Activated B cell treated with CpG ODN at 0.5 μM for 24 hours (primary cell): ENCODE measurements around the gene CNN2. TPM values are rescaled to one million over a fixed set of nuclear protein-coding genes. Genes with fewer than 3 reads are reported as not detected.
"Not testable (repeated sequence)": the region's sequence is repeated elsewhere in the genome, so short reads cannot be mapped to it uniquely, and the experiment has no call there.

Experiments used
- ATAC-seq: fragments of 200-7000 bp; cut with Tn5 transposase; one replicate; pipeline ENCODE4 v1.10.0; 2021; ENCODE audit warnings: low read depth, mild to moderate bottlenecking, moderate library complexity
- CTCF ChIA-PET: fragments of 350-600 bp; sonication (Branson Sonifier 250); formaldehyde crosslinking; loops from one replicate; lab custom pipeline; 2021; ENCODE audit warnings: antibody characterized with exemption; lab: Charles Lee
- POLR2A ChIA-PET: fragments of 350-600 bp; sonication (Branson Sonifier 250); formaldehyde crosslinking; loops from one replicate; lab custom pipeline; 2021; ENCODE audit warnings: antibody characterized with exemption; lab: Charles Lee
- DNase-seq: peaks from one replicate; pipeline ENCODE4 v3.0.0; 2022
- H3K27ac Mint-ChIP-seq: one replicate; pipeline ENCODE4 v1.8.0; 2020; ENCODE audit warnings: mixed read lengths
- H3K27me3 Mint-ChIP-seq: one replicate; pipeline ENCODE4 v1.8.0; 2021; ENCODE audit warnings: mixed read lengths
- H3K36me3 Mint-ChIP-seq: one replicate; pipeline ENCODE4 v1.8.0; 2021; ENCODE audit warnings: low read depth, mixed read lengths
- H3K4me1 Mint-ChIP-seq: one replicate; pipeline ENCODE4 v1.8.0; 2021; ENCODE audit warnings: mixed read lengths
- H3K4me3 Mint-ChIP-seq: one replicate; pipeline ENCODE4 v1.8.0; 2020; ENCODE audit warnings: mild to moderate bottlenecking, mixed read lengths
- H3K9me3 Mint-ChIP-seq: one replicate; pipeline ENCODE4 v1.8.0; 2020; ENCODE audit warnings: mixed read lengths
- intact Hi-C: fragments of 100-400 bp; cut with micrococcal nuclease; formaldehyde crosslinking; loops from one replicate; pipeline ENCODE4 v1.15.1; 2024
- total RNA-seq: library from RNA; stranded (reverse); gene quantifications from 2 replicates; pipeline ENCODE4 v1.2.3, GENCODE V29; 2022
- TF ChIP-seq, protein P1 (sequence below): fragments of 200-600 bp; IDR thresholded peaks from one replicate; pipeline ENCODE4 v1.8.0; 2022; ENCODE audit warnings: antibody characterized with exemption, mild to moderate bottlenecking

Gene CNN2
- total RNA-seq, 1 donor from 2014 or later, result 352 TPM

DNA sequence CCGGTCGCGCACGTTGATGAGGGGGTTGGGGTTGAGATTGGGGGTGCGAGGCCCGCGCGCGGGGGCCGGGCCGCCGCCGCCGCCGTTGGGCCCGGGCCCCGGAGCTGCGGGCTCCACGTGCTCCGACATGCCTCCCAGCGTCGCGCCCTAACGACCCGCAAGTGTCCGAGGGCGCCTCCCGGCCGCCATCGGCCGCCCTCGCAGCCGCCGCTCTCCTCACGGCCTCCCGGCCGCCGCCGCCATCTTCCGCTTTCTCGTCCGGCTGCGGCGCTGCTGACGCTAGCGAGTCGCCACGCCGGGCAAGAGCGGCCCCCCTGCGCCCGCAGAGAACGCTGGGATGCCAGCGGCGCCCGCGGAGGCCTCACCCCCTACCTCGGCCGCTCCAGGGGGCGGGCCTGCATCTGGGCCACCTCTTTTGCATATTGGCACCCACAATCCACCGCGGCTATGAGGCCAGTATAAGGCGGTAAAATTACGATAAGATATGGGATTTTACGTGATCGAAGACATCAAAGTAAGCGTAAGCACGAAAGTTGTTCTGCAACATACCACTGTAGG is 5.5 kb upstream of the CNN2 start, which contains the start of gene TMEM259:
Gene TMEM259, minus strand, starts transcription at position 256 of the 558 bp plus-strand sequence. Its CDS starts 127 bp downstream, at position 129.
- Mint-ChIP-seq H3K4me1 (peaks cover 53% of the 10 kb centered on the region), H3K4me3 (peak within 1 kb of the TSS; percentile 87), H3K27ac (peak within 1 kb of the TSS; percentile 99), H3K9me3 (no peaks in the 10 kb centered on the region), H3K27me3 (no peaks in the 10 kb centered on the region), H3K36me3 (peaks cover 15% of the 10 kb centered on the region)
- TF ChIP-seq, protein P1, sequence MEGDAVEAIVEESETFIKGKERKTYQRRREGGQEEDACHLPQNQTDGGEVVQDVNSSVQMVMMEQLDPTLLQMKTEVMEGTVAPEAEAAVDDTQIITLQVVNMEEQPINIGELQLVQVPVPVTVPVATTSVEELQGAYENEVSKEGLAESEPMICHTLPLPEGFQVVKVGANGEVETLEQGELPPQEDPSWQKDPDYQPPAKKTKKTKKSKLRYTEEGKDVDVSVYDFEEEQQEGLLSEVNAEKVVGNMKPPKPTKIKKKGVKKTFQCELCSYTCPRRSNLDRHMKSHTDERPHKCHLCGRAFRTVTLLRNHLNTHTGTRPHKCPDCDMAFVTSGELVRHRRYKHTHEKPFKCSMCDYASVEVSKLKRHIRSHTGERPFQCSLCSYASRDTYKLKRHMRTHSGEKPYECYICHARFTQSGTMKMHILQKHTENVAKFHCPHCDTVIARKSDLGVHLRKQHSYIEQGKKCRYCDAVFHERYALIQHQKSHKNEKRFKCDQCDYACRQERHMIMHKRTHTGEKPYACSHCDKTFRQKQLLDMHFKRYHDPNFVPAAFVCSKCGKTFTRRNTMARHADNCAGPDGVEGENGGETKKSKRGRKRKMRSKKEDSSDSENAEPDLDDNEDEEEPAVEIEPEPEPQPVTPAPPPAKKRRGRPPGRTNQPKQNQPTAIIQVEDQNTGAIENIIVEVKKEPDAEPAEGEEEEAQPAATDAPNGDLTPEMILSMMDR, result no peak
- intact Hi-C loops, result loop anchor here (1.0 to 2.0 kb wide), 9 partner anchors 20 to 220 kb away; partner anchors contain the start of genes ATP5F1D, GPX4, GRIN3B and STK11
- peak; percentile 95 for DNase-seq
- CTCF ChIA-PET, result interaction anchor here (0.9 to 1.2 kb wide), 3 partner anchors 19 to 224 kb away, joined by 3 to 5 read pairs (median 3); partner anchors contain the start of gene ABCA7
- peak; percentile 87 for ATAC-seq
- POLR2A ChIA-PET, result interaction anchor here (0.5 to 13.8 kb wide), 21 partner anchors 9 to 254 kb away, joined by 3 to 365 read pairs (median 5); partner anchors contain the start of genes ABCA7, ARHGAP45, ATP5F1D and CIRBP

DNA sequence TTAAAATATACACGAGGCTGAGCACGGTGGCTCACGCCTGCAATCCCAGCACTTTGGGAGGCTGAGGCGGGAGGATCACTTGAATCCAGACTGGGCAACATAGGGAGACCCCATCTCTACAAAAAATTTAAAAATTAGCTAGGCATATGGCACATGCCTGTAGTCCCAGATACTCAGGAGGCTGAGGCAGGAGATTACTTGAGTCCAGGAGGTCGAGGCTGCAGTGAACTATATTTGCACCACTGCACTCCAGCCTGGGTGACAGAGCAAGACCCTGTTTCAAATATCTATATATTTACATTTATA is 2.6 kb upstream of the CNN2 start:
- H3K27ac Mint-ChIP-seq, H3K4me3 Mint-ChIP-seq, H3K27me3 Mint-ChIP-seq, DNase-seq, CTCF ChIA-PET, intact Hi-C loops, ATAC-seq, H3K9me3 Mint-ChIP-seq: not testable (repeated sequence)
- Mint-ChIP-seq H3K4me1 (peaks cover 33% of the 10 kb centered on the region), H3K36me3 (peaks cover 18% of the 10 kb centered on the region)
- POLR2A ChIA-PET, result interaction anchor here (0.9 to 13.8 kb wide), 3 partner anchors 16 to 245 kb away, joined by 3 to 365 read pairs (median 3); partner anchors contain the start of genes ABCA7, CIRBP and GPX4

DNA sequence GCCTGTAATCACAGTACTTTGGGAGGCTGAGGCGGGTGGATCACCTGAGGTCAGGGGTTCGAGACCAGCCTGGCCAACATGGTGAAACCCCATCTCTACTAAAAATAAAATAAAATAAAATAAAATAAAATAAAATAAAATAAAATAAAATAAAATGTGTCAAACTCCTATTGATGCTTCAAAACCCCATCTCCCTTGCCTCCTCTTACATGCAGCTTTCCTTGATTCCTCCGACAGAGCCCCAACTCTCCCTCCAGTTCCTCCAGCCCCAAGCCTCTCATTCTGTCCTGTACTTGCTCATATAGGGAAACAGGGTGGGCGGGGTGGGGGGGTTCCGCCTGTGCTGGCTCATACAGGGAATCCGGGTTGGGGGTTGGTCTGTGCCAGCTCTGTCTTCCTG is 1.3 kb upstream of the CNN2 start:
- not testable (repeated sequence) for ATAC-seq

GRCh38 chr19:1026783-1027649 is 608 bp downstream of the CNN2 start:
- peaks cover 25% of the 10 kb centered on the region for H3K4me1 Mint-ChIP-seq
- peak overlapping the region; percentile 95 for H3K4me3 Mint-ChIP-seq
- H3K27me3 Mint-ChIP-seq, result no peaks in the 10 kb centered on the region
- H3K36me3 Mint-ChIP-seq, result peaks cover 24% of the 10 kb centered on the region
- H3K9me3 Mint-ChIP-seq, result no peaks in the 10 kb centered on the region
- TF ChIP-seq, protein P1, result no peak
- CTCF ChIA-PET, result interaction anchor here (1.1 to 3.6 kb wide), 5 partner anchors 12 to 217 kb away, joined by 4 to 15 read pairs (median 6); partner anchors contain the start of genes ABCA7 and ARHGAP45
- intact Hi-C loops, result loop anchor here (1.0 kb wide), 2 partner anchors 14 to 76 kb away; partner anchors contain the start of gene GPX4
- peak; percentile 17 for ATAC-seq
- H3K27ac Mint-ChIP-seq, result peak overlapping the region; percentile 91
- POLR2A ChIA-PET, result interaction anchor here (0.5 to 13.8 kb wide), 29 partner anchors 8 to 625 kb away, joined by 3 to 365 read pairs (median 4); partner anchors contain the start of genes ABCA7, ARHGAP45, CIRBP and POLR2E
- DNase-seq, result peak; percentile 43

More for the DNA sequence above, 1.3 kb upstream of the CNN2 start:
- H3K4me3 Mint-ChIP-seq, intact Hi-C loops, H3K27ac Mint-ChIP-seq, DNase-seq, H3K9me3 Mint-ChIP-seq, H3K27me3 Mint-ChIP-seq: not testable (repeated sequence)
- peaks cover 19% of the 10 kb centered on the region for H3K36me3 Mint-ChIP-seq
- ChIA-PET POLR2A (interaction anchor here (0.6 to 13.8 kb wide), 6 partner anchors 15 to 218 kb away, joined by 4 to 365 read pairs (median 29); partner anchors contain the start of genes ABCA7 and ARHGAP45), CTCF (interaction anchor here (1.1 to 3.6 kb wide), 2 partner anchors 24 to 40 kb away, joined by 3 to 13 read pairs; no protein-coding TSS in a partner anchor)
- peaks cover 27% of the 10 kb centered on the region for H3K4me1 Mint-ChIP-seq

DNA sequence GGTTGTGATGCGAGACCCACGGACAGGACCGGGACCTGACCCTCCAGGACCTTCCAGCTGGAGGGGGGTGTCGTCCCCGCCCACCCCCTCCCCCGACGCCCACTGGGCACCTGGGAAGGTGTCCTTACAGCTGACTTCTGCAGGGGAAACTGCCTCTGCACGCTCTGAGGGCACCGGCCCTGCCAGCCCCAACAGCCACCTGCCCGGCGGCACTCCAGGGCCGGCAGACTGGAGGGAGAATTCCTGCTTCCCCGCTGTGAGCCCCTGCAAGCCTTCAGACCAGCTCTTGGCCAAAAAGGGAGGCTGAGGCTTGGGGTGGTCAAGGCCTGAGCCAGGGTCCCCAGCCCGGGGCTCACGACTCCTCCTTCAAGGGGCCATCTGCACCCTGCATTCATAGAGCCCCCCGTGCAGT is 1.2 kb downstream of the CNN2 start:
- Mint-ChIP-seq H3K4me1 (peaks cover 25% of the 10 kb centered on the region), H3K27ac (peak overlapping the region; percentile 91), H3K9me3 (no peaks in the 10 kb centered on the region), H3K27me3 (no peaks in the 10 kb centered on the region), H3K36me3 (peaks cover 30% of the 10 kb centered on the region), H3K4me3 (peak overlapping the region; percentile 95)
- ChIA-PET POLR2A (interaction anchor here (0.6 to 13.8 kb wide), 21 partner anchors 9 to 625 kb away, joined by 3 to 365 read pairs (median 4); partner anchors contain the start of genes ABCA7, ARHGAP45, CIRBP and POLR2E), CTCF (interaction anchor here (1.5 to 3.6 kb wide), 3 partner anchors 11 to 39 kb away, joined by 6 to 15 read pairs (median 13); partner anchors contain the start of genes ABCA7 and ARHGAP45)
- intact Hi-C loops, result loop anchor here (1.0 kb wide), 1 partner anchor 76 kb away; the partner anchor contains the start of gene GPX4
- TF ChIP-seq, protein P1, result no peak
- ATAC-seq (peak; percentile 20), DNase-seq (peak; percentile 33)
